ENCODE data around the gene IP6K3.

DNA sequence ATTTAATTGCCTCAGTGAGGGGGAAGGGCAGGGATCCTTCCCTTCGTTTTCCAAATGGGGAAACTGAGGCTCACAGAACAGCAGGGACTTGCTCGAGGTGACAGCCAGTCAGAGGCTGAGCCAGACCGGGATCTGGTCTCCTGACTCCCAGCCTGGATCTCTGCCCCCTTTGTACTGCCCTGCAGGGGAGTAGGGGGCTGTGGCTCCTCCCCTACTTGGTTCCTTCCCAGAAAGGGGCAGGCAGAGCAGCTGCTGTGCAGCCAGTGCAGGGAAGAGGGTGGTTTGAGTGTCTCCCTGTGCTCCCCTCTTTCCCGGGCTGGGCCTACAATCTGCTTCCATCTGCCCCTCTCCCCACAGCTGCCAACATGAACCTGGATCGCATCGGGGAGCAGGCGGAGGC lies 72.9 kb downstream of the IP6K3 start:
- TF ChIP-seq POLR2A (IDR thresholded peaks at IDR 0.05): no peak
- no peak for TF ChIP-seq POLR2AphosphoS5 (IDR thresholded peaks at IDR 0.05; ENCODE audit: insufficient read depth in 1 of 2, low read depth in 1 of 2)

All from vagina (tissue), 2 donors.